PFSK-1 (cell line): ENCODE results near the gene IQSEC3.

ENCODE experiments used
- FOXP2 ChIP-seq: optimal IDR thresholded peaks from 2 replicates; pipeline ENCODE3; 2011; ENCODE audit warnings: borderline replicate concordance, control low read depth, inconsistent platforms; ENCODE audit not compliant: insufficient read depth; ENCODE audit errors: extremely low read length, extremely low read depth
- POLR2AphosphoS5 ChIP-seq: IDR thresholded peaks from 2 replicates; pipeline ENCODE4 v1.6.1; 2012; ENCODE audit warnings: low read depth, mild to moderate bottlenecking, control low read depth, low read length, moderate library complexity
- SIN3A ChIP-seq: IDR thresholded peaks from 2 replicates; pipeline ENCODE4 v1.6.1; 2012; ENCODE audit warnings: mild to moderate bottlenecking, low read length, moderate library complexity, borderline replicate concordance; ENCODE audit not compliant: insufficient read depth
- TAF1 ChIP-seq: IDR thresholded peaks from 2 replicates; pipeline ENCODE4 v1.6.1; 2012; ENCODE audit warnings: low read length, control low read depth, borderline replicate concordance; ENCODE audit not compliant: insufficient read depth
- TF ChIP-seq, protein P1 (sequence below), 2 experiments: IDR thresholded peaks; 2 replicates each; pipeline versions ENCODE4 v1.6.1 to v1.8.0; 2011 to 2012; ENCODE audit warnings: low read depth in 2 of 2, low read length in 2 of 2, control low read depth in 1 of 2, inconsistent platforms in 1 of 2, mild to moderate bottlenecking in 1 of 2, moderate library complexity in 1 of 2; ENCODE audit not compliant: insufficient read depth in 1 of 2

The IQSEC3 gene

DNA sequence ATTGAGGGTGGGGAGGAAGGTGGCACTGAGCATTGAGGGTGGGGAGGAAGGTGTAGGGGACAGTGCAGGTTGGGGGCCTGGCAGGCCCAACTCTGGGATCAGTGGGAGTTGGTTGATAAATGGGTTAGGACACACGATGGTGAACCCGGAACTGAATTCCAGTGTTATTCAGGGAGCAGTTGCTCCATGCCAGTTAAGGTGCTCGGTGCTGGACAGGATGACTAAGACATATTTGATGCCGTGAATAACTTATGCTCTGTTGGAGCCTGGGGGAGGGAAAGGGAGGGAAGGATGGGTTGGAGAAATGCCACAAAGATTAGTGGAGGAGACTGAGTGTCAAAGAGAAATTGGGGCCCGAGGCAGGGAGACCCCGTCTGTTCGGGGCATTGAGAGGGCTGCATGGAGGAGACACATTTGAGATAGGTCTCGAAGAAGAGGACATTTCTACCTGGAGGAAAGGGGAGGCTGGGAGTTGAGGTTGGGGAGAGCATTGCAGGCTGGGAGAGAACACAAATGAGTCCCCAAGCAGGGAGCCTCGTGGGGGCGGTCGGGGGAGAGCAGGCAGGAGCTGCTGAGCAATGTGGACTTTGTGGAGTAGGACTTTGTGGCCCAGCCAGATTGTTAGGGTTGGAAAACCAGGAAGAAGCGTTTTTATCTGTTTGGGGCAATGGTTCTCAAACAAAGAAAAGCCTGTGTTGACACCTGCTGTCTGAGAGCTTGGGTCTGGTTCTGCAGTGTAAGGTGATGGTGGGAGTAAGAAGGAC is 65.3 kb downstream of the IQSEC3 start:
- TF ChIP-seq FOXP2, result no peak

DNA sequence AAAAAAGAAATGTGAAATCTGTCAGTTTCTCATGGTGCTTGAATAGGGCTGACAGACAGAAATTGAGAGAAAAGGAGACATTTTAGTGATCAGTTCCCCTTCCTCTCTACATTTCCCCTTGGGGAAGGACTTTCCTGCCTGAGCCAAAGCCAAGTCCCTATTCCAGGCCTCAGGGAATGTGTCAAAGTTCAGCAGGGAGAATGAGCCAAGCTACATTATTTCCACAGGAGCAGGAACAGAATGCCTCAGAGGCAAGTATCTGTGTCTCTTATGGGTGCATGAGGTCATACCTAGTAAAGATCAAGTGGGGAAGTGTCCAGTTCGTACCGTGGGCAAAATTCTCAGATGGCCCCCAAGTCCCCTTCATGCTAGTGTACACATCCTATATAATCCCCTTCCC is 68.6 kb downstream of the IQSEC3 start:
- TF ChIP-seq SIN3A (no peak), TAF1 (no peak), POLR2AphosphoS5 (no peak), FOXP2 (no peak)
- TF ChIP-seq, protein P1, sequence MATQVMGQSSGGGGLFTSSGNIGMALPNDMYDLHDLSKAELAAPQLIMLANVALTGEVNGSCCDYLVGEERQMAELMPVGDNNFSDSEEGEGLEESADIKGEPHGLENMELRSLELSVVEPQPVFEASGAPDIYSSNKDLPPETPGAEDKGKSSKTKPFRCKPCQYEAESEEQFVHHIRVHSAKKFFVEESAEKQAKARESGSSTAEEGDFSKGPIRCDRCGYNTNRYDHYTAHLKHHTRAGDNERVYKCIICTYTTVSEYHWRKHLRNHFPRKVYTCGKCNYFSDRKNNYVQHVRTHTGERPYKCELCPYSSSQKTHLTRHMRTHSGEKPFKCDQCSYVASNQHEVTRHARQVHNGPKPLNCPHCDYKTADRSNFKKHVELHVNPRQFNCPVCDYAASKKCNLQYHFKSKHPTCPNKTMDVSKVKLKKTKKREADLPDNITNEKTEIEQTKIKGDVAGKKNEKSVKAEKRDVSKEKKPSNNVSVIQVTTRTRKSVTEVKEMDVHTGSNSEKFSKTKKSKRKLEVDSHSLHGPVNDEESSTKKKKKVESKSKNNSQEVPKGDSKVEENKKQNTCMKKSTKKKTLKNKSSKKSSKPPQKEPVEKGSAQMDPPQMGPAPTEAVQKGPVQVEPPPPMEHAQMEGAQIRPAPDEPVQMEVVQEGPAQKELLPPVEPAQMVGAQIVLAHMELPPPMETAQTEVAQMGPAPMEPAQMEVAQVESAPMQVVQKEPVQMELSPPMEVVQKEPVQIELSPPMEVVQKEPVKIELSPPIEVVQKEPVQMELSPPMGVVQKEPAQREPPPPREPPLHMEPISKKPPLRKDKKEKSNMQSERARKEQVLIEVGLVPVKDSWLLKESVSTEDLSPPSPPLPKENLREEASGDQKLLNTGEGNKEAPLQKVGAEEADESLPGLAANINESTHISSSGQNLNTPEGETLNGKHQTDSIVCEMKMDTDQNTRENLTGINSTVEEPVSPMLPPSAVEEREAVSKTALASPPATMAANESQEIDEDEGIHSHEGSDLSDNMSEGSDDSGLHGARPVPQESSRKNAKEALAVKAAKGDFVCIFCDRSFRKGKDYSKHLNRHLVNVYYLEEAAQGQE (IDR thresholded peaks at IDR 0.05; ENCODE audit: insufficient read depth in 1 of 2, low read depth in 2 of 2, low read length in 2 of 2), result no peak

DNA sequence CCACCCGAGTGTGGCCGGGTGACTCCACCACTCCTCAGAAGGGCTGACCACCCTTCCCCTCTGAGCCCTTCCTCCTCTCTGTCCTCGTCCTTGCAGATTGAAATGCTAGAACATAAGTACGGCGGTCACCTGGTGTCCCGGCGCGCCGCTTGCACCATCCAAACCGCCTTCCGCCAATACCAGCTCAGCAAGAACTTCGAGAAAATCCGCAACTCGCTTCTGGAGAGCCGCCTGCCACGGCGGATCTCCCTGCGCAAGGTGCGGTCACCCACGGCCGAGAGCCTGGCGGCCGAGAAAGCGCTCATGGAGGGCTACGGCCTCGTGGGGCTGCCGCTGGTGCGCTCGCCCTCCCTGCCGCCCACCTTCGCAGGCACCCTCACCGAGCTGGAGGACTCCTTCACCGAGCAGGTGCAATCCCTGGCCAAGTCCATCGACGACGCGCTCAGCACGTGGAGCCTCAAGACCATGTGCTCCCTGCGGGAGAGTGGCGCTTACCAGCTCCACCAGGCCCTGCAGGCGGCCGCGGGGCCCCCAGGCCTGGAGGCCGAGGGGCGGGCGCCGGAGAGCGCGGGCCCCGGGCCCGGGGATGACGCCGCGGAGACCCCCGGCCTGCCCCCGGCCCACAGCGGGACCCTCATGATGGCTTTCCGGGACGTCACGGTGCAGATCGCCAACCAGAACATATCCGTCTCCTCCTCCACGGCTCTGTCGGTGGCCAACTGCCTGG is 71.8 kb downstream of the IQSEC3 start:
- no peak for TF ChIP-seq FOXP2

DNA sequence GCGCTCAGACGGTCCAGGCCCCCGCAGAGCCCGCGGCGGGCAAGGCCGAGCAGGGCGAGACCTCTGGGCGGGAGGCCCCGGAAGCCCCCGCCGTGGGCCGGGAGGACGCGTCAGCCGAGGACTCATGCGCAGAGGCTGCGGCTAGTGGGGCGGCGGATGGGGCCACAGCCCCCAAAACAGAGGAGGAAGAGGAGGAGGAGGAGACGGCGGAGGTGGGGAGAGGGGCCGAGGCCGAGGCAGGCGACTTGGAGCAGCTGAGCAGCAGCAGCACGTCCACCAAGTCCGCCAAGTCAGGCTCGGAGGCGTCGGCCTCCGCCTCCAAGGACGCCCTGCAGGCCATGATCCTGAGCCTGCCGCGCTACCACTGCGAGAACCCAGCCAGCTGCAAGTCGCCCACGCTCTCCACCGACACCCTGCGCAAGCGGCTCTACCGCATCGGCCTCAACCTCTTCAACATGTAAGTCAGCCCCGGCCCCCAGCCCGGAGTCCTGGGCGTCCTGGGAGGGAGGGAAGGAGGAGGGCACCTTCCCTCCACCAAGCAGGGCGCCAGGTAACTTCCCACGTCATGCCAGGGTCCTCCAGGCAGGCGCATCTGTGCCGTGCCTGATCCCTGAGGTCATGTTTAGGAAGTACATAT is 72.4 kb downstream of the IQSEC3 start:
- TF ChIP-seq FOXP2, result no peak
- no peak for TF ChIP-seq SIN3A
- no peak for TF ChIP-seq TAF1
- no peak for TF ChIP-seq POLR2AphosphoS5
- TF ChIP-seq, protein P1 (IDR thresholded peaks at IDR 0.05; ENCODE audit: insufficient read depth in 1 of 2, low read depth in 2 of 2, low read length in 2 of 2), result no peak

DNA sequence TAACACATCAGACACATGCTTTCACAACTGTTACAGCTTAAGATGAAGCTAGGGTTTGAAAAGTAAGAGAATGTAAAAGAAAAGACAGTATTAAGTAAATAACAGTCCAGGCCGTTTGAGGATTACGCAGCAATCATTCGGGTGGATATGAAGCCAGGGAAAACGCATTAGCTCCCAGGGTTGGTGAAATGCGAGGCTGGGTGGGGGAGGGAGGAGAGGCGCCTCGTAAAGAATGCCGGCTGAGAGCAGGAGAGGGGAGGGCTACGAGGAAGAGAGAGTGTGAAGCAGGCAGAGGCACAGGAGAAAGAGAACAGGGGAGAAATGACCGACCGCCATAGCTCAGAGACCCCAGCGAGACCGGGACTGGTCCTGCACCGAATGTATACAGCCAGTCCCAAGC is 73.0 kb downstream of the IQSEC3 start:
- TF ChIP-seq SIN3A (no peak), FOXP2 (no peak), TAF1 (no peak)

DNA sequence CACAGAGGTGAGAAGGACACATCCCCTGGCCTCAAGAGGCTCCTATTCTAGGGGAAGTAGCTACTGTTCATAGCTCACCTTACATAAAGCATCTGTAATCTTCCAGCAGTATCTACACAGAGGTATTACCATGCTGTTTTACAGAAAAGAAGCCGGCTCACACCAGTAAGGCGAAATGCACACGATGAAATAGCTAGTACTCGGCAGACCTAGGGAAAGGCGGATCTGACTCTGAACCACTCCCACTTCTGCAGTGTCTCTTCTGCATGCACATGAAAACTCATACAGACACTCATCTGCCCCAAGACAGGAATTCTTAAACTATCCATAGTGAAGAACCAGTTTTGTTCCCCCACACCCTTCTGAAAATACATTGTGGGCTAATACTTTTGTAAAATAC is 73.6 kb downstream of the IQSEC3 start:
- TF ChIP-seq FOXP2 (no peak), SIN3A (no peak), POLR2AphosphoS5 (no peak), TAF1 (no peak)
- TF ChIP-seq, protein P1 (IDR thresholded peaks at IDR 0.05; ENCODE audit: insufficient read depth in 1 of 2, low read depth in 2 of 2, low read length in 2 of 2), result no peak
